DND-41 (cell line): Measurements from ENCODE around the gene OR6Y1.

ENCODE experiments used
- EZH2 ChIP-seq: IDR thresholded peaks from 3 replicates; pipeline ENCODE4 v1.6.1; 2012; ENCODE audit warnings: borderline replicate concordance, low read depth, mild to moderate bottlenecking, moderate library complexity, low read length, inconsistent platforms; ENCODE audit not compliant: severe bottlenecking
- TF ChIP-seq, protein P1 (sequence below): IDR thresholded peaks from 2 replicates; pipeline ENCODE4 v1.5.1; 2012; ENCODE audit warnings: borderline replicate concordance, low read length, moderate library complexity, mild to moderate bottlenecking; ENCODE audit not compliant: poor library complexity, severe bottlenecking; ENCODE audit errors: extremely low read depth

DNA sequence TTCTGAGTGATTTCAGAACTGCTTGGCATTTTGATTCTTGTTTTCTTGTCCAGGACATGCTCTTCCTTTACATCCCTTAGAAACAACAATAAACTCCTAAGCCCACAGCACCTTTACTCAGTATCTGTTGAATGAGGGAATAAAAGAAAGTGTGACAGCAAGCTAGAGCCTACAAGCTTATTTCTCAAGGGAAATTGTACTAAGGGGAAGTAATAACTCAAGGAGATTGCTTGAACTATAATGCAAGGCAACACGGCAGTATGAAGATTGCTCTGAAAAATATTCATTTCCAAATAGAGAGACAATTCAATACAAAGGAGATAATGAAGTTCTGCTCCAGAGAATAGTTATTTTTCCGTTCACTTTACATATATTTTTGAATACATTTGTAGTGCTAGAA lies 9.6 kb upstream of the OR6Y1 start:
- TF ChIP-seq, protein P1, sequence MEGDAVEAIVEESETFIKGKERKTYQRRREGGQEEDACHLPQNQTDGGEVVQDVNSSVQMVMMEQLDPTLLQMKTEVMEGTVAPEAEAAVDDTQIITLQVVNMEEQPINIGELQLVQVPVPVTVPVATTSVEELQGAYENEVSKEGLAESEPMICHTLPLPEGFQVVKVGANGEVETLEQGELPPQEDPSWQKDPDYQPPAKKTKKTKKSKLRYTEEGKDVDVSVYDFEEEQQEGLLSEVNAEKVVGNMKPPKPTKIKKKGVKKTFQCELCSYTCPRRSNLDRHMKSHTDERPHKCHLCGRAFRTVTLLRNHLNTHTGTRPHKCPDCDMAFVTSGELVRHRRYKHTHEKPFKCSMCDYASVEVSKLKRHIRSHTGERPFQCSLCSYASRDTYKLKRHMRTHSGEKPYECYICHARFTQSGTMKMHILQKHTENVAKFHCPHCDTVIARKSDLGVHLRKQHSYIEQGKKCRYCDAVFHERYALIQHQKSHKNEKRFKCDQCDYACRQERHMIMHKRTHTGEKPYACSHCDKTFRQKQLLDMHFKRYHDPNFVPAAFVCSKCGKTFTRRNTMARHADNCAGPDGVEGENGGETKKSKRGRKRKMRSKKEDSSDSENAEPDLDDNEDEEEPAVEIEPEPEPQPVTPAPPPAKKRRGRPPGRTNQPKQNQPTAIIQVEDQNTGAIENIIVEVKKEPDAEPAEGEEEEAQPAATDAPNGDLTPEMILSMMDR = no peak
- no peak for TF ChIP-seq EZH2
